ENCODE measurements around the gene PALD1.

GRCh38 chr10:70496341-70497119, 18.0 kb downstream of the PALD1 start:
- no peak for TF ChIP-seq POLR2A (IDR thresholded peaks at IDR 0.05)
- no peak for TF ChIP-seq POLR2AphosphoS5 (IDR thresholded peaks at IDR 0.05)
- no peak for TF ChIP-seq CTCF (IDR thresholded peaks at IDR 0.05)

All from upper lobe of left lung (tissue), 4 donors.